ENCODE measurements around the gene NECTIN1.

NECTIN1 gene

DNA sequence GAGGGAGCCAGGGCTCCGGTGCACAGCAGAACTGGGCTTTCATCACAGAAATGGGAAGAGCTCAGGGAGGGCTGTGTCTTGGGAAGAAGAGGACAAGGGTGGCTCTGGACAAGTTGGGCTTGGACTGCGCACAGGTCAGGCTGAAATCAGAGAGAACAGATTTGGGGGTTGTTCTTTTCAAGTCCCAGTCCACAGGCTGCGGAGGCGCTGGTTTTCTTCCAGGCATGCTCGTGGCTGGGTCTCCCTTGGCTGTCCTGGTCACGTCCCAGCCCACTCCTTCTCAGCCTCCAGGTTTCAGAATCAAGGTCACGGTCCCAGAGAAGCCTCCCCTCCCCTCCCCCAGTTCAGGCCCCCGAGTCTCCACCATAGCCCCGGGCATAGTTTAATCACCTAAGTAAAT lies 17.0 kb downstream of the NECTIN1 start:
- no peak for DNase-seq

DNA sequence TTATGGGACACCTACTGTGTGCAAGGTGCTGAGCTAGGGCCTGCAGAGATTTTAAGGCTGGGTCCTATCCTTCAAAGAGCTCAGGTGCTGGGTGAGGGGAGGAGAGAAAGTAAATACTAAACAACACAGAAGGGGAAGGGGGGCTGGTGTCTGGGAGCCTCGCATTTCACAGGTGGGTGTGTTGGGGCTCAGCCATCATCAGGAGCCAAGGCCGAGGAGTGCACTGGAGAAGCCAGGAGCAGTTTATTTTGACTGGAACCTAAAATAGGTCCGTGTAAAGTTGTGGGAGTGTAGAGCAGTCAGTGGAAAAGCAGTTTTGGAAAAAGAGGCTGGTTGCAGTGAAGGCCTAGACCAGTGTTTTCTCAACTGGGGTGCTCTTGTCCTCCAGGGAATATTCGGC lies 17.5 kb downstream of the NECTIN1 start:
- no peak for DNase-seq

DNA sequence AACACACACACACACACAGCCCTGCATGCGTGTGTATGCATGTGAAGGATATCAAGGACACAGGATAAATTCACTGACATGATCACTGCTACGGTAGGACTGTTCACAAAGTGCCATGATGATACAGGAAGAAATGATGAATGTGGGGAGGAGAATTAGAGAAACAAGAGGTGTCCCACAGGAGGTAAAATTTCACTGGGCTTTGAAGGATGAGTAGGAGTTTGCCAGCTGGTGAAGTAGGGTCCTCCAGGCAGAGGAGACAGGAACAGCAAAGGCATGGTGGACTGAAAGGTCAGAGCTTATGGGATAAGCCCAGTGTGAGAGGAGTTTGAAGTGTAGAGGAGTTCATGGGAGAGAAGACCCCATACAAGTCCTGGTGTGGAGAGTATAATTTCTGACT lies 18.6 kb downstream of the NECTIN1 start:
- no peak for DNase-seq

- DNase-seq, result peak; percentile 89
Measured at GRCh38 chr11:119709638-119710346, 19.2 kb downstream of the NECTIN1 start.

DNA sequence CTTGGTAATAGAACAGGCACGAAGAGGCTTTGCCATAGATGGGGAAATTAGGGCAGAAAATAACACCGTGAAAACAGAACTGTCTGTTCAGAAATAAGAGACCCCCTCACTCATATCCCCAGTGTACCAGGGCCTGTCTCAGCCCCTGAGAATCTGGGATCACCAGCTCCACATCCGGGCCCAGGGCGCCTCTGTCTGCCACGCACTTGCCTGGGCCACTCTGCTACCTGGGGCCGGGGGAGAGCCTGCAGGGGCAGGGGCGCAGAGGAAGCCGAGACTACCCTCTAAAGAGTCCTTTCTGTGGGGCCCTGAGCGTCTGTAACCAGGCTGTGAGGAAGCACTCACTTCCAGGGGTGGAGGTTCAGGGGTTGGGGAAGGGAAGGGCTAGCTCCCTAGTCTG lies 19.8 kb downstream of the NECTIN1 start:
- no peak for DNase-seq

DNA sequence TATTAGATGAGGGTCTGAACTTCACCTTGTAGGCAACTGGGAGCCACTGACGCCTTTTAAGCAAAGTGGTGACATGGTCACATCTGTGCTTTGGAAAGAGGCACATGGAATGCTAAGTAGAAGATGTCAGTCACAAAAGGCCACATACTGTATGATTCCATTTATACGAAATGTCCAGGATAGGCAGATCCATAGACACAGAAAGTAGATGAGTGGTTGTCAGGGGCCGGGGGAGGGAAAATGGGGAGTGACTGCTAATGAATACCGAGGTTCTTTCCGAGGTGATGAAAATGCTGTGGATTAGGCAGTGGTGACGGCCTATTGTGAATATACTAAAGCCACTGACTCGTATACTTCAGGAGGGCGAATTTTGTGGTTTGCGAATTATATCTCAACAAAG lies 20.6 kb downstream of the NECTIN1 start:
- DNase-seq, result no peak

- no peak for DNase-seq
Measured at GRCh38 chr11:119706887-119707286, 22.1 kb downstream of the NECTIN1 start.

DNA sequence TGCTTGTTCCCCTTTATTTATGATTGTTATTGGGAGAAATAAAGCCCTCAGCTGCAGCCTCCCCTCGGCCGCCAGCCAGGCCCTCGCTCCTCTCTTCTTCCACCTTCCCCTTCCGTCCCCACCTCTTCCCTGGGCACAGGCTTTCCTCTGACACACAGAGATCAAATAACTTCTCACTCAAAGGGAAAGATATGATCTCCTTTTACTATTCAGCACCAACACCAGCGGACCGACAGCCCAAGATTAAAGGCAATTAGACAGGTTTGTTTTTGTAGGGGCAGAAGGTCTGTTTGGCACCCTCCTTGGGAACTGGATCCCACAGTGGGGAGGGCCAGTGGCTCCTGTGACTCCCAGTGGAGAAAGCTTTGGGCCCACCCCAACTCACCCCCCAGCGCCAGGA lies 23.0 kb downstream of the NECTIN1 start:
- DNase-seq, result no peak

DNA sequence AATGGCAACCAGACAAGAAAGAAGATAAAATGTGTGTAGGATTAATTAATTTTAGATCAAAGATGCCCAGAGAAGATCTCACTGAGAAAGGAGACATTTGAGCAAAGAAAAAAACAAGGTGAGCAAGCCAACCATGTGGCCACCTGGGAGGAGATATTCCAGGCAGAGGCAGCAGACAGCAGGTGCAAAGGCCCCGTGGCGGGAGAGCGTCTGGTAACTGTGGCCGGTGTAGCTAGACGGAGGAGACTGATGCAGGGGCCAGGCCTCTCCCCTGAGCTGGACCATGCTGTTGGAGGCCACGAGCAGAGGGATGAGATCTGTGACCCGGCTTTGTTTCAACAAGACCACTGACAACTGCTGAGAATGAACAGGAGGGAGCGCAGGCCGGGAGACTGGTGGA lies 23.6 kb downstream of the NECTIN1 start:
- DNase-seq, result no peak

DNA sequence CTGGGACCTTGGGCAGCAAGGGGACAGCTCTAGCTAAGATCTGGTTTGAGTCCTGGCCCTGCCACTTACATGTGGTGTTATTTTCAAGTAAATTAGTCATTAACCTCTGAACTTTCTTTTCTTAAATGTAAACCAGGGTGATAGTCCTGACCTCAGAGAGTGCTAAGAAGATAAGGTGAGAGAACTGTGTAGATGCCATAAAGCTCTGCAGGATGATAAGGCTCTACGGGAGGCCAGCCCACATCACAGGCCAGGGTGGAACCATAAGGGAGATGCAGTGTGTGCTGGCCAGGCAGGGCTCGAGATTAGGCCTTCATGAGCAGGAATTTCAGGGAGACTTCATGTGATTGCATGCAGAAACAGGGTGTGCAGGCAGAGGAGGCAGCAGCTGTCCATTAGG lies 24.2 kb downstream of the NECTIN1 start:
- DNase-seq, result no peak

DNA sequence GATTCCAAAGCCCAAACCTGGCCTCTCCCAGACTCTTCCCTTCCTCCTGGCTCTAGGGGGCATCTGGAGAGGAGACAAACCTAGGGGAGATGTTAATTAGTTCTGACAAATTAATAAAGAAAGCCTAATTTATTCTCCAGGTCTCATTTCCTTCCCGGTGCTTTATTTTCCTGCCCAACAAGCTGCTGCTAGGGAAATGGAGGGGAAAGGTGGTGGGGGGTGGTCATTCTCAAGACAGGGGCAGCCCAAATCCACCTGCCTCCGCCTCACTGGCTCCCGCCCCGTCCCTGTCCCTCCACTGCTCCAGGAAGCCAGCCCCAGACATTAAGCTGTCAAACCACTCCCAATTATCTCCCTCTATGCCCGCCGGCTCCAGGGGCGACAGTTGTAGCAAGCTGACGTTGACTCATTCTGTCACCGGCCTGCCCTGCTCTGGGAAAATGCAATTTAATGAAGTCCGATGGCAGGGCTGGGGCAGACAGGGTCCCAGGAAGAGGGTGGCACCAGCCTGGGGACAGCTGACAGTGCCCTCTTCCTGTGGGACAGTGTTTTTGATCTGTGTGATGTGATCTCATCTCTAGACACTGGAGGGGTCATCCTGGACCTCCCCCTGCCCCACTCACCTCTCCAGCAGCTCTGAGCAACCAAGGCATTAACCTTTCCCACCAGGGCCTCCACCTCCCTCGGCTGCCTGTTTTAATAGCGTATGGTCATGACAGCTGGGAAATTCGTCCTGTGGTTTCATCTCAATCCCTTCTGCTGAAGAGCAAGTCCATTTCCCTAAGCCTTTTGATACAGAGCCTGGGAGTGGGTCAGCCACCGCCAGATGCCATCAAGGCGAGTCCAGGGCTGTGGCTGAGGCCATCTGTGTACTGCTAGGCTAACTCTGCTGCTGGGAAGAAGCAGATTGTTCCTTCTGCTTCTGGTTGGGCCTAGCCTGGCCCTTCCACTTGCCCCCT lies 27.1 kb downstream of the NECTIN1 start:
- no peak for DNase-seq

GRCh38 chr11:119700536-119701346 lies 28.3 kb downstream of the NECTIN1 start:
- DNase-seq, result no peak

DNA sequence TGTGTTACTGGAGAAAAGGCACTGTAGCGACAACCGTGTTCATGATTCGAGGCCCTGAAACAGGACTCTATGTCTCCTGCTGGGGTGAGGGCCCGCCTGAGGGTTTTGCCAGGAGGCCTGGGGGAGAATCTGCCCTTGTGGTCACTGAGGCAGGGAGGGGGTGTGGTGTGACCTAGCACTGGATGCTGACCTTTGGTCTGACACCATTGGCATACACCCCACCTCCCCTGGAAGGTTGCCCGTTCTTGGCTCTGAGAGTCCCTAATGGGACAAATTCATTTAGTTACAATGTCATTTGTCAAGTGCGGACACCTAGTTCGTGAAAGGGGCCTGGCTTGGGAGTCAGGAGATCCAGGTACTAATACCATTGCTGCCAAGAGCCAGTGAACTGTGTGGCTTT lies 29.0 kb downstream of the NECTIN1 start:
- DNase-seq, result no peak

DNA sequence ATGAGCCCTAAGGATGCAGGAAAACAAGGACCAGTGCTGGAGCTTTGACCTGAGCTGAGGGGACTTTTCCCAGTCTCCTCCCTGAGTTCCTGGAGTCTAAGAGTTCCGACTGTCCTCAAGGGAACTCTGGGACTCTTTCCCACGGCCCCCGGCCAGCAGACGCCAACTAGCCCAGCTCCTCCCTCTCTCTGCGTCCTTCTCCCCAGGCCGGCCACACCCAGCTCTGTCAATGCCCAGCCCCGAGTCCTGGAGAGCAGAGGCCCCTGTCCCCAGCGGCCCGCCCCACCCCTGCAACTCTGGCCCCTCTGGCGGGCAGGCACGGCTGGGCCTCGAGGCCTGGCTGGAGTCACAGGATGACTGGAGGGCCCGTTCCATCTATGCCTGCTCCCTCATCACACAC lies 29.8 kb downstream of the NECTIN1 start:
- DNase-seq, result no peak

- no peak for DNase-seq
Measured at GRCh38 chr11:119697882-119698281, 31.1 kb downstream of the NECTIN1 start.

- DNase-seq, result no peak
Measured at GRCh38 chr11:119697445-119697844, 31.6 kb downstream of the NECTIN1 start.

DNA sequence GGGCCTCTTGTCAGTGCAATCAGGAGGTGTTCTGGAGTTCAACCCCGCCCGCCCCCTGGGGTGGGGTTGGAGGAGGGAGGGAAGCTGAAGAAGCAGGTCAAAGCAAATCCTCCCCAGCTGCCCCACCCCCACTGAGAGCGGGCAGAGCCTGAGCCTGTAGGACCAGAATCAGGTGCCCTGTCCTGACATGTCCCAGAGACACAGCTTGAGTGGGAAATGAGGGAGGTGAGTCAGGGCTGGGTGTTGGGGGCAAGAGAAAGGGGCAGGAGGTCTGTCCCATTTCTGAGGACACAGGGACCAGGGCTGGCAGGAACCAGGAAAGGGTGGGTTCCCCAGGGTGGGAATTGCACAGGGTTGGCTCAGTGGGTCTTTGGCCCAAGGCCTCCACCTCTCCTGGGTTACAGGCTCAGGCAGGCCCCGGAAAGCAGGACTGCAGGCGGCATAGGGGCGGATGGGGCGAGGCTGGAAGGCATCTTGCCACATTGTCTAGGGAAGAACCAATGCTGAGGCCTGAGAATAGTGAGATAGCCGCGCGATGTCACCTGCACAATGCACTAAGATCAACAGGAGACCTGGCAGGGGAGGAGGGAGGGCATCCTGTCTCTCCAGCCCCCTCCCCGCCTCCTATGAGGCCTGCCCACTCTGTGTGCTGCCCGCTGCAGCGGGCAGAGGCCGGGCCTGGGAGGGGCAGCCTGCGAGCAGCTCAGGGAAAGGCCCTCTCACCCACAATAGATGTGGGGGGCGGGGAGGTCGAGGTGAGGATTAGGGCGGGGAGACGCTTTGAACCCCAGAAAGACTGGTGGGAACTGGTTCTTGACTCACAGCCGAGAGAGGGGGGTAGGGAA lies 32.4 kb downstream of the NECTIN1 start:
- DNase-seq, result no peak

GRCh38 chr11:119694334-119694733 lies 34.7 kb downstream of the NECTIN1 start:
- DNase-seq, result no peak

GRCh38 chr11:119693253-119693815 lies 35.7 kb downstream of the NECTIN1 start:
- DNase-seq, result no peak

- DNase-seq, result no peak
Measured at GRCh38 chr11:119692540-119692820, 36.5 kb downstream of the NECTIN1 start.

DNA sequence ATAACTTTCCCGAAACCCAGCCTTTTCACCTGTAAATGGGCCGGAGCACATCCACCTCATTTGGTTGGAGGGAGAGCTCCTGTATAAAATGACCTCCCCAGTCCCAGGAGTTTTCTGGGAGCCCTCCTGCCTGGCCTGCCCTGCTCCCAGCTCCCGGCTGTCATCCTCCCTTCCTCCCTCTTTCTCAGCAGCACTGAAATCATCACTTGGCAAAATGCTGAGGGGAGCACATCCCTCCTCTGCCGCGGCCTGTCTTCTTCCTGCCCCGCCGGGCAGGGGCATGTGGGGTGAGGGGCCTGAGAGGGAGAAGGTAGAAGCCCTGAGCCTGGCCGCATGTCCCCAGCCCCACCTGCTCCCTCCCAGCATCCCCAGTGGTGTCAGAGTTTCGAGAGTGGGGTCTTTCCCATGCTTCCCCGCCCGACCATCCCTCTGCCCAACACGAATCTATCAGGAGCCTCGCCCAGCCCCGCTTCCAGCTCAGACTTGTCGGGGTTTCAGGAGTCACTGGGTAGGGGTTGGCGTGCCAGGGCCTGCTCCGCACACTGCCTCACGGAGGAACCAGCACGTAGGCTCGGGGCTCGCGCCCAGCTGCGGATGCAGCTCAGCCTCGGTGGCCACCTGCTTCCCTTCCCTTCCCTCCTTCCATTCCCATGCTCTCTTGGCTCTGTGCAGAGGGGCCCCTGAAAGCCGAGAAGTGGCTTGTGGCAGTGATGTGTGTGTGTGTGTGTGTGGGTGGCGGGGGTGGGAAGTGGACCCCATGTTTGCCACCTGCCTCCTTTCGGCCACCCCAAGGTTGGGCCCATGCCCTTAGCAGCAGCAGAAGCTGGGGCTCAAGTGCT lies 37.1 kb downstream of the NECTIN1 start:
- DNase-seq, result no peak

All from NCI-H446 treated with DMSO at 0.1 percent for 48 hours (cell line).